C4-2B (cell line): ENCODE results near the gene NADK2.

Source experiments
- CTCF ChIP-seq: fragments of 450-650 bp; conservative IDR thresholded peaks from 2 replicates; pipeline ENCODE4 v1.5.1; 2017; ENCODE audit warnings: mild to moderate bottlenecking
- ZFX ChIP-seq: fragments of 450-650 bp; IDR thresholded peaks from 2 replicates; pipeline ENCODE4 v1.6.1; 2017

GRCh38 chr5:36205329-36205728 is 36.4 kb downstream of the NADK2 start:
- TF ChIP-seq CTCF (no peak), ZFX (no peak)
